Muscle of leg (tissue), 16 donors: Measurements from ENCODE around the gene LIG4. TPM values are rescaled to one million over a fixed set of nuclear protein-coding genes. Genes with fewer than 3 reads are reported as not detected.

Source experiments
- DNase-seq: peaks from one replicate; pipeline ENCODE4 v3.0.0; 2013
- H3K27ac ChIP-seq: one replicate; pipeline ENCODE4 v1.5.1; 2013; ENCODE audit warnings: mild to moderate bottlenecking, low read length, control low read depth
- H3K27me3 ChIP-seq: one replicate; pipeline ENCODE4 v1.6.1; 2013; ENCODE audit warnings: low read length; ENCODE audit not compliant: control insufficient read depth, insufficient read depth
- H3K36me3 ChIP-seq: one replicate; pipeline ENCODE4 v1.6.1; 2013; ENCODE audit warnings: low read length; ENCODE audit not compliant: control insufficient read depth, insufficient read depth
- H3K4me1 ChIP-seq: one replicate; pipeline ENCODE4 v1.6.1; 2013; ENCODE audit warnings: low read length; ENCODE audit not compliant: control insufficient read depth, insufficient read depth
- H3K4me3 ChIP-seq: one replicate; pipeline ENCODE4 v1.5.1; 2013; ENCODE audit warnings: low read length, control low read depth
- H3K9me3 ChIP-seq: replicated peaks from 2 replicates; pipeline ENCODE4 v1.6.1; 2013; ENCODE audit warnings: low read depth, low read length; ENCODE audit not compliant: control insufficient read depth
- WGBS: methylation state at CpG from one replicate; pipeline ENCODE4 v1.1.5; 2013; ENCODE audit warnings: missing lambda C conversion rate; ENCODE audit not compliant: insufficient coverage; 5-methylcytosine and 5-hydroxymethylcytosine counted together
- long read RNA-seq, 11 donors: transcript quantifications; one replicate each; lab custom pipeline, GENCODE V29; 2026
- polyA plus RNA-seq, 8 donors: library from polyadenylated mRNA; unstranded; fragments of 120-200 nt; gene quantifications; one replicate each; pipeline versions ENCODE4 v1.2.1 to v1.2.3, GENCODE V29; 2013; ENCODE audit warnings: inconsistent platforms in 1 of 8, low replicate concordance in 1 of 8; ENCODE audit not compliant: insufficient read length in 8 of 8, insufficient read depth in 1 of 8
- total RNA-seq: library from RNA; stranded (reverse); fragments of 120-200 nt; gene quantifications from one replicate; pipeline ENCODE4 v1.2.4, GENCODE V29; 2013

LIG4 gene
- total RNA-seq, result 7.1 TPM
- polyA plus RNA-seq, result 10 to 100 TPM in 2 of 8 donors, 1 to 10 TPM in 6; 7.0 to 15.4 (median 9.2) TPM
- long read RNA-seq, donor 1, full-length matches to known transcripts, result 2 of 2 reads
- long read RNA-seq, donor 1, partial matches to known transcripts, result 0 of 2 reads
- long read RNA-seq, donor 1, other reads (novel, unspliced or antisense), result 0 of 2 reads
- long read RNA-seq, donor 2, full-length matches to known transcripts, result 2 of 2 reads
- long read RNA-seq, donor 2, partial matches to known transcripts, result 0 of 2 reads
- long read RNA-seq, donor 2, other reads (novel, unspliced or antisense), result 0 of 2 reads
- long read RNA-seq, donor 3, full-length matches to known transcripts, result 4 of 4 reads
- long read RNA-seq, donor 3, partial matches to known transcripts, result 0 of 4 reads
- long read RNA-seq, donor 3, other reads (novel, unspliced or antisense), result 0 of 4 reads
- long read RNA-seq, donor 4, full-length matches to known transcripts, result 2 of 2 reads
- long read RNA-seq, donor 4, partial matches to known transcripts, result 0 of 2 reads
- long read RNA-seq, donor 4, other reads (novel, unspliced or antisense), result 0 of 2 reads
- long read RNA-seq, donor 5, full-length matches to known transcripts, result 12 of 12 reads
- long read RNA-seq, donor 5, partial matches to known transcripts, result 0 of 12 reads
- long read RNA-seq, donor 5, other reads (novel, unspliced or antisense), result 0 of 12 reads
- long read RNA-seq, donor 6, full-length matches to known transcripts, result 7 of 7 reads
- long read RNA-seq, donor 6, partial matches to known transcripts, result 0 of 7 reads
- long read RNA-seq, donor 6, other reads (novel, unspliced or antisense), result 0 of 7 reads
- long read RNA-seq, donor 7, full-length matches to known transcripts, result 7 of 7 reads
- long read RNA-seq, donor 7, partial matches to known transcripts, result 0 of 7 reads
- long read RNA-seq, donor 7, other reads (novel, unspliced or antisense), result 0 of 7 reads
- long read RNA-seq, donor 8, full-length matches to known transcripts, result 2 of 2 reads
- long read RNA-seq, donor 8, partial matches to known transcripts, result 0 of 2 reads
- long read RNA-seq, donor 8, other reads (novel, unspliced or antisense), result 0 of 2 reads
- long read RNA-seq, donor 9, full-length matches to known transcripts, result 7 of 7 reads
- long read RNA-seq, donor 9, partial matches to known transcripts, result 0 of 7 reads
- long read RNA-seq, donor 9, other reads (novel, unspliced or antisense), result 0 of 7 reads
- long read RNA-seq, donor 10, full-length matches to known transcripts, result 9 of 9 reads
- long read RNA-seq, donor 10, partial matches to known transcripts, result 0 of 9 reads
- long read RNA-seq, donor 10, other reads (novel, unspliced or antisense), result 0 of 9 reads
- long read RNA-seq, donor 11, full-length matches to known transcripts, result 3 of 3 reads
- long read RNA-seq, donor 11, partial matches to known transcripts, result 0 of 3 reads
- long read RNA-seq, donor 11, other reads (novel, unspliced or antisense), result 0 of 3 reads

DNA sequence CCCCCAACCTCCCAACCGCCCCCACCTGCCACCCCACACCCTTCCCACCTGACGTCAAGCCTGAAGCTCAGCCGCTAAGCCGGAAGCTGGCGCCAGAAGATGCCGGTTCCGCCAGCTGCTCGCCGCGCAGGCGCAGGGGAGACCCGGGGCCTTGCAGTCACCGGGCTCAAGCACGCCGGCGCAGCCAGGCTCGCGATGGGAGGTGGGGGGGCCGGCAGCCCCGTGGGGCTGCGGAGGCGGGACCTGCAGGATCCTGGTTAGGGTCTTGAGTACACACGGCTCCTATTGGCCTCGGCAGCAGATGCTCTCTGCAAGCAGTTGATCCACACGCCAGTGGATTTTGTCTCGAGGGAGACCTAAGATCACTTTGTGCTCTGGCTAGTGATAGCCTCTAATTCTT is at the start of gene LIG4:
Gene LIG4 (minus strand): TSS at position 101 of the 400 bp plus-strand sequence. CDS start 4,268 bp downstream, outside the sequence.
- WGBS, result 1% methylated on average over 23 of the region's 26 CpGs
- H3K4me3 ChIP-seq, result peak within 1 kb of the TSS; percentile 44
- no peaks in the 10 kb centered on the region for H3K27me3 ChIP-seq
- H3K4me1 ChIP-seq, result peaks cover 19% of the 10 kb centered on the region
- H3K9me3 ChIP-seq, result no peaks in the 10 kb centered on the region
- peak within 1 kb of the TSS; percentile 88 for H3K27ac ChIP-seq
- peaks cover 3% of the 10 kb centered on the region for H3K36me3 ChIP-seq
- peak; percentile 97 for DNase-seq

DNA sequence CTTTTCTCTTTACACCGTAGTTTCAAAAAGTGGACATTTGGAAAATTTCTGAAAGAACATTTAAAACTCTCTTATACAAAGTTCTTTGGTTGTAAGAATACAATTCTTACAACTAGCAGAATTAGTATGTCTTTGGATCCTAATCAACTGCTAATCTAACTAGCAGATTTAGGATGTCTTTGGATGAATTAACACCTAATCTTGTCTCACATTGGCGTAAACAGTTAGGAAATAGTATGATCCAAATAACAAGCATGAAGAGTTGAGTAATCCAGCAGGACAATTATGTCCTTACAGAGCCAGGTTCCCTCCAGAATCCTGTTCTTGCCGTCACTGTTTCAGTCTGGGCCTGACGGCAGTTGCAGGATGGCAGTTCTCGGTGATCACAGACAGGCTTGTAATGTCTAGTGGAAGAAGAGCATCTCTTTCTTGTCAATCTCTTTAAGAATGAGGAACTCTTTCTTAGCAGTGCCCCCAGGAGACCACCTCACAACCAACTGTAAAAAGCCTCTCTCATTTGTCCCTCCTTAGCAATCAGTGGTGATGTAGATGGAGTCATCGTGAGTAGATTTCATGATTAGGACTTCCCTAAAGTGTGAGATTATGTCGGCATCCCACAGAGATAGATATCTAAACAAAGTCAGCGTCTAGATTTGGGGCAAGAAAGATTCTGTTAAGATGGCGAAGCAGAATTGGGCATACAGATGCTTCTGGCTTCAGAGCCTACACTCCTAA is 48.5 kb upstream of the LIG4 start:
- no CpG with 5 or more reads among the region's 9 CpGs for WGBS
- H3K4me1 ChIP-seq, result peaks cover 1% of the 10 kb centered on the region
- no peaks in the 10 kb centered on the region for H3K27me3 ChIP-seq
- H3K27ac ChIP-seq, result no peak overlapping the region
- no peaks in the 10 kb centered on the region for H3K36me3 ChIP-seq
- DNase-seq, result no peak
- H3K4me3 ChIP-seq, result no peak overlapping the region
- H3K9me3 ChIP-seq, result no peaks in the 10 kb centered on the region

DNA sequence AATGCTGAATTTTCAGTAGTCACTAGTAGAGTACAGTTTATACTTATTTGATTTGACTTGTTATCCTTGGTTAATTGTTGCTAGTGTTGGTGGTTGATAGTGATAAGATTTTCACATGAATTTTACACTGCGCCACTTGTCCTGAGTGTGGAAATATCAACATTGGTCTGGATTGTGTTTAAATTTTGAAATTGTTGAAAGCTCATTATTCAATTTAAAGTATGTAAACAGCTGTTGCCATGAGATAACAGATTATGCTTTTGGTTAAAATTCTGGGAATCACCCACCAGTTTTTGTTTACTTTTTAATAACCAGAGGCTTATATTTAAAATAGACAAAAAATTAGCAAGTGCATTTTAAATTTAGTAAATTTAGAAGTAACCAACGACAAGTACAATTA is 41.9 kb upstream of the LIG4 start:
- H3K27me3 ChIP-seq, result no peaks in the 10 kb centered on the region
- H3K9me3 ChIP-seq, result no peaks in the 10 kb centered on the region
- H3K36me3 ChIP-seq, result no peaks in the 10 kb centered on the region
- H3K4me1 ChIP-seq, result no peaks in the 10 kb centered on the region
- H3K27ac ChIP-seq, result no peak overlapping the region
- WGBS, result no CpG with 5 or more reads among the region's 2 CpGs
- no peak for DNase-seq
- no peak overlapping the region for H3K4me3 ChIP-seq

GRCh38 chr13:108249150-108249549 is 33.8 kb upstream of the LIG4 start:
- no peak overlapping the region for H3K27ac ChIP-seq
- H3K36me3 ChIP-seq, result no peaks in the 10 kb centered on the region
- no peaks in the 10 kb centered on the region for H3K4me1 ChIP-seq
- no peak for DNase-seq
- no peaks in the 10 kb centered on the region for H3K27me3 ChIP-seq
- 60% methylated on average over 1 of the region's 4 CpGs for WGBS
- peaks cover 14% of the 10 kb centered on the region for H3K9me3 ChIP-seq
- no peak overlapping the region for H3K4me3 ChIP-seq

GRCh38 chr13:108230377-108230776 is 15.0 kb upstream of the LIG4 start:
- no peaks in the 10 kb centered on the region for H3K36me3 ChIP-seq
- H3K27me3 ChIP-seq, result no peaks in the 10 kb centered on the region
- H3K4me1 ChIP-seq, result no peaks in the 10 kb centered on the region
- no peak overlapping the region for H3K4me3 ChIP-seq
- no peak overlapping the region for H3K27ac ChIP-seq
- no peaks in the 10 kb centered on the region for H3K9me3 ChIP-seq
- DNase-seq, result no peak

- H3K27me3 ChIP-seq, result no peaks in the 10 kb centered on the region
- H3K4me3 ChIP-seq, result no peak overlapping the region
- no peak overlapping the region for H3K27ac ChIP-seq
- H3K4me1 ChIP-seq, result no peaks in the 10 kb centered on the region
- DNase-seq, result peak; percentile 37
- no peaks in the 10 kb centered on the region for H3K36me3 ChIP-seq
- no peaks in the 10 kb centered on the region for H3K9me3 ChIP-seq
- WGBS, result no CpG with 5 or more reads among the region's 1 CpG
Observed at GRCh38 chr13:108227651-108228272, 12.4 kb upstream of the LIG4 start.

- H3K4me3 ChIP-seq, result no peak overlapping the region
- no peak for DNase-seq
- no peaks in the 10 kb centered on the region for H3K4me1 ChIP-seq
- H3K9me3 ChIP-seq, result no peaks in the 10 kb centered on the region
- 0% methylated on average over 1 of the region's 1 CpG for WGBS
- no peaks in the 10 kb centered on the region for H3K27me3 ChIP-seq
- no peak overlapping the region for H3K27ac ChIP-seq
- H3K36me3 ChIP-seq, result no peaks in the 10 kb centered on the region
Observed at GRCh38 chr13:108226184-108226583, 10.8 kb upstream of the LIG4 start.

DNA sequence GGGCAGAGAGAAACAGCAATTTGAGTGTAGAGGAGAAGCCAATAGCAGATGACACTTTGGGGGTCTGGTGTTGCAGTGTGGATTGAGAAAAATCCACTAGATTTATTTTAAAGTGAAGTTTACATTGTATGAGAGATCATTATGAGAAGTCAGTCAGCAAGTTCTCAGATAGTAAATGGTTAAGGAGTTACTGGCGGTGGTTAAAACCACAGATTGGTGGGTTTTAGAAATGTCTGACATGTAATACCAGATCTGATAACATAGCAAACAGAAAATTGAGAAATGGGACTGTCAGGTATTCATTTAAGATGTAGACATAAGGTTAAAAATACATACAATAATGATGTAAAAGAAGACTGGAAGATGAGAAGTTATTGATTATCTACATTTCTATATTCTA is 10.1 kb upstream of the LIG4 start:
- no peaks in the 10 kb centered on the region for H3K27me3 ChIP-seq
- WGBS, result no CpG with 5 or more reads among the region's 1 CpG
- no peaks in the 10 kb centered on the region for H3K4me1 ChIP-seq
- no peak for DNase-seq
- no peaks in the 10 kb centered on the region for H3K9me3 ChIP-seq
- no peak overlapping the region for H3K27ac ChIP-seq
- no peaks in the 10 kb centered on the region for H3K36me3 ChIP-seq
- H3K4me3 ChIP-seq, result no peak overlapping the region
